ENCODE results near the gene CDCA3.
"Not testable (repeated sequence)": the region's sequence is repeated elsewhere in the genome, so short reads cannot be mapped to it uniquely, and the experiment has no call there.

Gene CDCA3

DNA sequence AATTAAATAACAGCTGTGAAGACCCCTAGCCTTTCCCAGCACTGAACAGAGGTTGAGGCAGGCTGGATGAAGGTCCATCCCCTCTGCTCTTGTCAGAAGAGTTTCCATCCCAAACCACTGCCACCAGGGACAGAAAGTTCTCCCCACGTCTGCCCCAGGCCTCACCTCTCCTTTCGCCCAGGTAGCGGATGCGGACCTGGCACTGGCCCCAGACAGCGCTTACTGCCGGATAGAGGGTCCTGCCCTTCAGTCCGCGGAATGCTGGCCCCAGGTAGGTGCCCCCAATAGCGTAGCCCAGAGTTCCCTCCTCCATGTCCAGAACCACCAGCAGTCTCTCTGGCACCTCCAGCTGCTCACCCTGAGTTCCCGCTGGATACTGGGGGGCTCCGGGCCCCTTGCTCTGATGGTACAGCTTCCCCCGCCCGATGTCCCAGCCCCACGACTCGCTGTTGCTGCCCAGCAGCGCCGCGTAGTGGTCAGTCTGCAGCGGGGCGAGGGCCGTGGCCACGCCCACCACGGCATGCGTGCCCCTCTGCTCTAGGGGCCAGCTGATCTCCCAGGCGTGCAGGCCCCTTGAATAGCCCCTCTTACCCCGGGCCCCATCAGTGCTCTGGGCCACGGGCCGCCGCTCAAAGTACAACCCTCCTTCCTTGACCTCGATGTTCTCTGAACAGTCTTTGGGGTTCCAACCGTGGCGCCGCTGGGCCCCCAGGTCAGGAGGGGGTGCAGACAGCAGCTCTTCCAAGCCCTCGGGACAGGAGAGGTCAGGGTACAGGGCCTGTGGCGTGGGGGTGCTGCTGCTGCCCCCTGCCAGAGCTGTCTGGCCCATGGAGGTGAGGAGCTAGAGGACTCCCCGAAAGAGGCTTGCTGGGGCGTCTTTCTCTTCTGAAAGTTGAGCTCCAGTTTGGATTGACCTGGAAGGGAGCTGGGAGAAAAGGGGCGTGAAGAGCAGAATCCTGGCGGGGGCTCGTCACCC is 21.3 kb upstream of the CDCA3 start:
- DNase-seq (ENCODE audit: low read depth, low spot score), result peak; percentile 68

DNA sequence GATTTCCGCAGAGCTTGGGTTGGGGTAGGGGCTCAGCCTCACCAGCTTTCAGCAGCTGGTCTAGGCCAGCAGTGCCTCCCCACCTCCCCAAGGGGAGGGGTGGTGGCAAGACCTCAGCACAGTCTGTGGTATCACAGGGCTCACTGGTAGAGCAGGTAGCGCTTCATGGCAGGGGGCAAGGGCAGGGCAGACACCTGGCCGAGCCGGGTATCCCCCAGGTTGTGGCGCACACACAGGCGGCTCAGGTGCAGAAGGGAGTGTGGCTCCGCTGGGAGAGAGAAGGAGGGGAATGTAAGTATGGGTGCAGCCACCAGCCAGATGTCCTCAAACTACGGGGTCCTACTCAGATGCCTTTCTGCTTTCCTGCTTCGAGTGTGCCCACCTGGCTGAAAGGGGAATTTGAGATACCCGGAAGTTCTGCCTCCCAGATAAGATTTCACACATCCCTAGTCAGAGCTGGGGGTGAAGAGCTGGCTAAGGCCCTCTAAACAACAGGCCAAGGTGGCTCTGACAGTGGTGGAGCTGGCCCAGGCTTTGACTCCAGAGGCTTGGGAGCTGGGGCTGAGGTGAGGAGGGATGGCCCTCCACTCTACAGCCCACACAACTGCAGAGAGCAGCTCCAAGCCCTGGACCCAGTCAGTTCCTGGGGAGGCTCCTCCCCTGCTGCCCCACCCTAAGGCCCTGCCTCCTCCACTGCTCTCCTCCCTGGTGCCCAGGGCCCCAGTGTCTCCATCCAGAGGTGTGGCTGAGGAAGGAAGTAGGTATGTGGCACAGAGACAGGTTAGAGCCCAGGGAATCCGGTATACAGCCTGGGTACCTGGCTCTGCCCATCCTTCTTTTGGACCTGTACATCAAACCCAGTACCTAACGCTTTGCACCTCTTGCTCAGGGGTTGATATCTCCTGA is 20.2 kb upstream of the CDCA3 start:
- DNase-seq (ENCODE audit: low read depth, low spot score), result no peak

DNA sequence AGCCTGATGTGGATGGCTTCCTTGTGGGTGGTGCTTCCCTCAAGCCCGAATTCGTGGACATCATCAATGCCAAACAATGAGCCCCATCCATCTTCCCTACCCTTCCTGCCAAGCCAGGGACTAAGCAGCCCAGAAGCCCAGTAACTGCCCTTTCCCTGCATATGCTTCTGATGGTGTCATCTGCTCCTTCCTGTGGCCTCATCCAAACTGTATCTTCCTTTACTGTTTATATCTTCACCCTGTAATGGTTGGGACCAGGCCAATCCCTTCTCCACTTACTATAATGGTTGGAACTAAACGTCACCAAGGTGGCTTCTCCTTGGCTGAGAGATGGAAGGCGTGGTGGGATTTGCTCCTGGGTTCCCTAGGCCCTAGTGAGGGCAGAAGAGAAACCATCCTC is 19.2 kb upstream of the CDCA3 start:
- not testable (repeated sequence) for DNase-seq (ENCODE audit: low read depth, low spot score)

DNA sequence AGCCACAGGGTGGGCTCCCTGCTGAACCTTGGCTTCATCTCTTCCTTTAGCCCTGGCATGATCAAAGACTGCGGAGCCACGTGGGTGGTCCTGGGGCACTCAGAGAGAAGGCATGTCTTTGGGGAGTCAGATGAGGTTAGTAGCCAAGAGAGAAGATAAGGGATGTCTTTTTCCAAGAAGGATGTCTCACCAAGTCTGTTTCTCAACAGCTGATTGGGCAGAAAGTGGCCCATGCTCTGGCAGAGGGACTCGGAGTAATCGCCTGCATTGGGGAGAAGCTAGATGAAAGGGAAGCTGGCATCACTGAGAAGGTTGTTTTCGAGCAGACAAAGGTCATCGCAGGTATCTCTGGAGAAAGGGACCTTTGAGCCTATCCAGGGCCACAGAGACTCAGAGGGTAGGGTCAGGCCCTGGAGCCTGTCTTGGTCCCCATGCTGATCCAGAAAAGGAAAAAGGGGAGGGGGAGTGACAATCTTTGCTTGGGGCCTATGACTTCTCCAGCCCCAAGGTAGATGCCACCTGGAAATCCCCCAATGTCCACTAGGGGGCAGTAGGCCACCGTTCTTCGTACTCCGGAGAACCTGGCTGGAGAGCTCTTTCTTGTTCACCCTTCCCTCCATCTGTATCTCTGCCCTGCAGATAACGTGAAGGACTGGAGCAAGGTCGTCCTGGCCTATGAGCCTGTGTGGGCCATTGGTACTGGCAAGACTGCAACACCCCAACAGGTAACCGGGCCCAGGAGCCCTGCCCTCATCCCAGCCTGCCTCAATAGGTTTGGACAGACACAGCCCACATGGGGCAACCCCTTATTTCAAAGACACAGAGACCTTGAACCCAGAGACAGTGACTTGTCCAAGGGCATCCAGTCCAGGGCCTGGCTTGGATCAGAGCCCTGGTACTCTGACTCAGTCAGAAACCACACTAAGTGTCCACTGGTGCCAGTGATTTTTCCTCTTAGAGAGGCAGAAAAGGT is 18.2 kb upstream of the CDCA3 start:
- DNase-seq (ENCODE audit: low read depth, low spot score), result peak; percentile 75

DNA sequence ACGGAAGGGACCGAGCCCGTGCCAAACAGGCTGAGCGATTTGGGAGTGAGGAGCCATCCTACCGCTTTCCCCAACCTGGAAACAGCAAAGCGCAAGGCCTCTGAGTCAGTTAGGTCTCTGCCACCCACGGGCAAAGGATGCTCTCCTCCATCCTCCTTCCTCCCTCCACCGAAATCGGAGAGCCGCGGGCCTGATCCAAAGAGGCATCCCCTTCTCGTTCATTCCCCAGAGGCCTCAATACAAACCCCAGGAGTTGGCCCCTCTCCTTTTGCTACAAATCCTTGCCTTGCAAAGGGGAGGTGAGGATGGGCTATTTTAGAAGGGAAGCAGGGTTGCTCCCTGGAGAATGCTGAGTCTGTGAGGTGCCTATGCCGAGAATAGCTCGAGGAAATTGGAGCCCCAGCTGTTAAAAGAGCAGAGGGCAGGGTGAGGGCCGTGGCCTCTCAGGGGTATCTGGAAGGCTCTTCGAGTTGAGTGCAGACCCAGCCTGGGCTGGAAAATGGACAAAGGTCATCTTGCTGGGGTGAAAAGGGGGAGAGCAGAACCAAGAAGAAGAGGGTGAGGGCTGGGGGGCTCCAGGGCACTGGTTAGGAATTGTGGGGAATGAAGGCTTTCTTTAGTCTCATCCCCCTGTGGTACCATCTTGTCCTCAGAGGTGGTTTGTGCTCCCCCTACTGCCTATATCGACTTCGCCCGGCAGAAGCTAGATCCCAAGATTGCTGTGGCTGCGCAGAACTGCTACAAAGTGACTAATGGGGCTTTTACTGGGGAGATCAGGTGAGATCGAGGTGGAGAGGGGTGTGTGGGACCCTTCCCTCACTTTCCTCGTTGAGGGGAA is 17.3 kb upstream of the CDCA3 start:
- DNase-seq (ENCODE audit: low read depth, low spot score), result no peak

DNA sequence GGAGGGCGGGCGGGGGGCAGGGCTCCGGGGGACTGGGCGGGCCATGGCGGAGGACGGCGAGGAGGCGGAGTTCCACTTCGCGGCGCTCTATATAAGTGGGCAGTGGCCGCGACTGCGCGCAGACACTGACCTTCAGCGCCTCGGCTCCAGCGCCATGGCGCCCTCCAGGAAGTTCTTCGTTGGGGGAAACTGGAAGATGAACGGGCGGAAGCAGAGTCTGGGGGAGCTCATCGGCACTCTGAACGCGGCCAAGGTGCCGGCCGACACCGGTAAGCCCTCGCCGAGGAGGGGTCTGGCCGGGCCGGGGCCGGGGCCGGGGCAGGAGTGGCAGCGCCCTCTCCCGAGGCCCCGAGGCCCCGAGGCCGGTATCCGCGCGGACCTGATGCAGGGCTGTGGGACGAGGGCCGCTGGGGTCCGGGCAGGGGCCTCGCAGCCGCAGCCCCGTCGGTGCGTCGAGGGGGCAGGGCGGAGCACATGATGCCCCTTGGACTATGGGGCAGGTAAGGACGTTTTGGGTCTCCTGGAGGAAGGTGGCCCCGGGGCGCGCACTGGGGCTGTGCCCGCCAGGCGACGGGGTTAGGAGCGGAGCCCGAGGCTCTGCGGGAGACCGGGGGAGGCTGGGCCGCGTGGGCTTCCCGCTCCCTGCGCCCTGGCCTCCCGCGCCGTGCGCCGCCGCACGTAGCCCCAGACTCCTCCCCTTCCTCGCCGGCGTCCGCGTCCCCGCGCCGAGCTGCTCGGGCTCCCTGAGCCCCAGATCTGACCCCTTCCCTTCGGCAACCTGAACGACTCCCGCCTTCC is 16.5 kb upstream of the CDCA3 start, which contains the start of gene TPI1:
TSS of gene TPI1 (plus strand) at position 119 of the 798 bp plus-strand sequence. CDS start at position 155, 36 bp downstream.
- peak; percentile 55 for DNase-seq (ENCODE audit: low read depth, low spot score)

DNA sequence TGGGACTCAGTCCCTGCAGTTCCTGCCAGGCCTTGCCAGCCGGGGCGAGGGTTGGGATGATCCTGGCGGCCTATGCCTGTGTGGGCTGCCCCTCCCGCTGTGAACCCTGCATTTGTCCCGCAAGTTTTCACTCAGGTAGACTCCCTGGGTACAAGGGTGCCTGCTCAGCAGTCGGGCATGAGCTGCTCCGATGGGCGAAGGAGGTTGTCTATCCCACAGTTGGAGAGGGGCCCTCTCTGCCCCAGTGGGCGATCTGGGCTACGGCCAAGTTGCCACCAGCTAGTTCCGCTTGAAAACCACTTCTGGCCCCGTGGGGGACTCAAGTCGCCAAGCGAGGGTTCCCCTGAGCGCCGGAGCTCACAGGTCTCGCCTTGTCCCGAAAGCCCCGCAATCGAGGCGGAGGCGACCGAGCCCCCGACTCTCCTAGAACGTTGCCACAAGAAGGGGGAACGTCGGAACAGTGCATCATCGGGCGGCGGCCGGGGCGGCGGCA is 15.9 kb upstream of the CDCA3 start:
- no peak for DNase-seq (ENCODE audit: low read depth, low spot score)

DNA sequence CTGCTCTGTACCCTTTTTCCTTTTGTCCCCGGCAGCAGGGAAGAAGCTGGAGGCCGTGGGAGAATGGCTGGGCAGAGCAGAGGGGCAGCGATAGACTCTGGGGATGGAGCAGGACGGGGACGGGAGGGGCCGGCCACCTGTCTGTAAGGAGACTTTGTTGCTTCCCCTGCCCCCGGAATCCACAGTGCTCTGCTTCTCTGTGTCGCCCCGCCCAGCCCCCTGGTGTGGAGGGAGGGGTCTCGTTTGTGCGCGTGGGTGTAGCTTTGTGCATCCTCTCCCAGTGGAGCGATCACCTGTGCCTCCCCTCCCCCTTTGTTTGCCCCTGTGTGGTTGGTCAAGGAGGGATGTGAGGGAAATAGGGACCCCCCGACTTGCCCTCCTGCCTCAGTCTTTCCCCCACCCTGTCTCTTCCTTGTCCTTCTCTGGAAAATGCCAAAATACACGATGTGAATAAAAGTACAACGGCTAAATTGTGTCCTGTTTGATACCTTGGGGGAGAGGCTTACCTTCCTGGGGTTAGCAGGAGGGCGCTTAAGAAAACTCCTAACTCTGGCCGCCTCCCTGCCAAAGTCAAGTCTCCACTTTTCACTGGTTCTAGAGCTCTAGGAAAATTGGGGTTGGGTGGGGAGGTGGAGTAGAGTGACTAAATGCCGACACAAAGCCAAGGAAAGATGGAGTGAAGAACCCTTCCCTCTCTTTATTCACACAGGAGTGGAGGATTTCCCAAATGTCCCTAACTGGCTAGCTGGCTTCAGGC is 15.3 kb upstream of the CDCA3 start:
- no peak for DNase-seq (ENCODE audit: low read depth, low spot score)

DNA sequence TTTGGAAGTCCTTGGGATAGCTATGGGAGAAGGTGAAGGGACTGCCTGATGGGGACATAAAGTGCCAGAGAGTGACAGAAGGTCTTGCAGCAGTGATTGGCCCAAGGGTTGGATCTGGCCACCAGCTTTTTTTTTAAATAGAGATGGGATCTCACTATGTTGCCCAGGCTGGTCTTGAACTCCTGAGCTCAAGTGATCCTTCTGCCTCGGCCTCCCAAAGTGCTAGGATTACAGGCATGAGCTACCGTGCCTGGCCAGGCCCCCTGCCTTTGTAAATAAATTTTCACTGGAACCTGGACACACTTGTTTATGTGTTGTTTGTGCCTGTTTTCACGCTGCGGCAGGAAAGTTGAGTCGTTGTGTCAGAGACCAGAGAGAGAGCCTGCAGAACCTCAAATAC is 14.2 kb upstream of the CDCA3 start:
- DNase-seq (ENCODE audit: low read depth, low spot score), result not testable (repeated sequence)

DNA sequence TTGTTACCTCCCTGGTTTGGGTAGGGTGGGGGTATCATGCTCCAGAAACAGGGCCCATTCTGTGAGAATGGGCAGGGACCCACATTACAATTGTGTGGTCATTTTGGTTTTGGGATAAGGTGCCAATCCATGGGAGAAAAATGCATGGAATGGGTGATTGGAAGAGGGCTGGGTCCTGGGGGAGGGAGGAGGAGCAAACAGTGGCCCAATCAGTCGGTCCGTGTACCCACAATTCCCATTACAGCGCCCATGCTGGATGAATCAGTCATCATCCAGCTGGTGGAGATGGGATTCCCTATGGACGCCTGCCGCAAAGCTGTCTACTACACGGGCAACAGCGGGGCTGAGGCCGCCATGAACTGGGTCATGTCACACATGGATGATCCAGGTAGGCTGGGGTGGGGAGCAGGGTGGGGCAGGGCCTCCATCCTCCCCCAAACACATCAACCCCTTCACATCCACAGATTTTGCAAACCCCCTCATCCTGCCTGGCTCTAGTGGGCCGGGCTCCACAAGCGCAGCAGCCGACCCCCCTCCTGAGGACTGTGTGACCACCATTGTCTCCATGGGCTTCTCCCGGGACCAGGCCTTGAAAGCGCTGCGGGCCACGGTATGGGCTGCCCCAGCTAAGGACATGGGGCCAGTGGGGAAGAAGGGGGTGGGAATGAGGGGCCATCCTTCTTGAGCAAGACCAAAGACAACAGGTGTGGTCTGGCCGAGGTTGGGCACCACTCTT is 12.7 kb upstream of the CDCA3 start:
- no peak for DNase-seq (ENCODE audit: low read depth, low spot score)

DNA sequence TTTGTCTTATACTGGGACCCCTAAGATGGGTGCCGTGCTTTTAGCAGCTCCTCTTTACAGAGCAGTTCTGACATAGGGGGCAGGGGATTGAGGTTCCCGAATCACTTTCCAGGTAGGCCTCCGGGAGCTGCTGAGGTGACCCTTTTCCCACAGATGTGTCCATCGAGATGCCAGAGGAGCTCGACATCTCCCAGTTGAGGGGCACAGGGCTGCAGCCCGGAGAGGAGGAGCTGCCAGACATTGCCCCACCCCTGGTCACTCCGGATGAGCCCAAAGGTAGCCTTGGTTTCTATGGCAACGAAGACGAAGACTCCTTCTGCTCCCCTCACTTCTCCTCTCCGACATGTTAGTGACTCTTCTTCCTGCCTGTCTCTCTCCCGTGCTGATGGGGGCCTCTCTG is 11.9 kb upstream of the CDCA3 start:
- no peak for DNase-seq (ENCODE audit: low read depth, low spot score)

DNA sequence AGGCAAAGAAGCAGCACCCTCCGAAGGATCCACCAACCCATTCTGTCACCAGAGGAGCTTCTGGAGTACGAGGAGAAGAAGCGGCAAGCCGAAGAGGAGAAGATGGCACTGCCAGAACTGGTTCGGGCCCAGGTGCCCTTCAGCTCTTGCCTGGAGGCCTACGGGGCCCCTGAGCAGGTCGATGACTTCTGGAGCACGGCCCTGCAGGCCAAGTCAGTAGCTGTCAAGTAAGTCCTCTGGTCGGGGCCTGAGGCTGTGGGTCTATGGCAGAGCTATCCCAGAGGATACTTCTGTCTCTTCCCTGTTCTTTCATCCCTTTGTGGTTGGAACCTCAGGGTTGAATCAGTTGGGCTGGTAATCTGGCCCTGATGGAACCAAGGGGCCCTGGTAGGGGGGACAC is 10.3 kb upstream of the CDCA3 start:
- no peak for DNase-seq (ENCODE audit: low read depth, low spot score)

DNA sequence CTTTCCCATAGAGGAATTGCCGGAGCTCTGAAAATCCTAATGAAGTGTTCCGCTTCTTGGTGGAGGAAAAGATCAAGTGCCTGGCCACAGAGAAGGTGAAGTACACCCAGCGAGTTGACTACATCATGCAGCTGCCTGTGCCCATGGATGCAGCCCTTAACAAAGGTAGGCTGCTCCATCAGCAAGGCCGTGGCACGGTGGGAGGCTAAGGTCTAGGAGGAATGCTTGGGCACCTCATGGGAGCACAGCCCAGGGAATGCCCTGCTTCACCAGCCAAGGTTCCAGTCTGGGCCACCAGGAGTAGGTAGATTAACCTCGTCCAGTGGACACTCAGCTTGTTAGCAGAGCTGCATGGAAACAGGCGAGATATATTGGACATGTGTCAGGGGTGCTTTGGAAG is 9.9 kb upstream of the CDCA3 start:
- no peak for DNase-seq (ENCODE audit: low read depth, low spot score)

DNA sequence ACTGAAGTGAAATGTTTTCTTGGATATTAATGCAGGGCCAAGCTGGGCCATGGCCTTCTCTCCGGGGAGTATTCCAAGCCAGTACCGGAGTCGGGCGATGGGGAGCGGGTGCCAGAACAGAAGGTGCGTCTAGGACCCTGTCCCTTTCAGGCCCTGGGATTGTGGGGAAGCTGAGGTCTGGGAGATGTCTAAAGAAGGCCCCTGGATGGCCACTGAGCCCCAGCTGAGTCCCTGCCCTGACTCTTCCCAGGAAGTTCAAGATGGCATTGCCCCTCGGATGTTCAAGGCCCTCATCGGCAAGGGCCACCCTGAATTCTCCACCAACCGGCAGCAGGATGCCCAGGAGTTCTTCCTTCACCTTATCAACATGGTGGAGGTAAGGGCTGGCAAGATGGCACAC is 9.0 kb upstream of the CDCA3 start:
- no peak for DNase-seq (ENCODE audit: low read depth, low spot score)

DNA sequence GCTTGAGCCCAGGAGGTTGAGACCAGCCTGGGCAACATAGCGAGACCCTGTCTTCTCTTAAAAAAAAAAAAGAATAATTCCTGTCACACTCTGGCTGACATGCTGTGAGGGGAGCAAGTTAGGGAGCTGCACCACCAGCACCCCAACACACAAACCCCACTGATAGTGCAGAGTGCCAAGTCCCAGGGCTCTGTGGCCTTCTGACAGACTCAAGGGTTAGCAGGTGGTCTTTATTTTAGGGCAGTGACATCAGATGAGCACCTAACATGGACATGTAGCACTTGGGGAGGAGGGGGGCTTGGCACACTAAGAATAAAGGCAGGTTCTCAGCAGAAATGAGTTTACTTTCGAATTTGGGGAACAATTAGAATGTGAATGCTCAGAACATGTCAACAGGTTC is 7.7 kb upstream of the CDCA3 start:
- no peak for DNase-seq (ENCODE audit: low read depth, low spot score)

DNA sequence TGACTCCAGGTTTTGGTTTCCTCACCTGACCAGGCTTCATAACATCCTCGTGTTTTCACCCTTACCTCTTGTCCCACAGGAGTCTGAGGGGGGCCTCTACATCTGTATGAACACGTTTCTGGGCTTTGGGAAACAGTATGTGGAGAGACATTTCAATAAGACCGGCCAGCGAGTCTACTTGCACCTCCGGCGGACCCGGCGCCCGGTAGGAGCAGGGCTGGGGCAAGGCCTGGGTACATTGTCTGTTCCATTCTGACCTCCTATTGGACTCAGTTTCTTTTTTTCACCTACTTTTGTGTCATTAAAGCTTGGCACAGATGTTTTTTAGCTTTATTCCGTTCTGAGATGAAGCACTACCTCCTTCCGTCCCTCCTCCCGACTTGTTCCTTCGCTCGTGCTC is 4.2 kb upstream of the CDCA3 start:
- DNase-seq (ENCODE audit: low read depth, low spot score), result no peak

DNA sequence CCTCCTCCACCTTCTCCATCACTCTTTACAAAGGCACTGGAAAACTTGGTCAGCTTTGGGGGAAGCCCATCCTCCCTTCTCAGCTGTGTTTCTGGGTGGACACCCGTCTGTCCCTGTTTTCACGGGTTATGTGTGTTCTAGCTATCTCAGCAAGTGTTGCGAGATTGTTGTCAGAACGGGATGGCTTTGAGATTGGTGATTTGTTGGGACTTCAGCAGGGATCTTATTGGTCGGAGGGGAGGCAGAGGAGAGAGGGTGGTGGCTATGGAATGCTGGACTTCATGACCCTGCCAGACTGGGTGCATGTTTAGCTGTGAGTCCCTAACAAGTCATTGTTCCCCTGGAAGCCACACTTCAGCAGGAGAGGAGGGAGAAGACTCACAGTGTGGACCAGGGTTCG is 3.0 kb upstream of the CDCA3 start:
- no peak for DNase-seq (ENCODE audit: low read depth, low spot score)

DNA sequence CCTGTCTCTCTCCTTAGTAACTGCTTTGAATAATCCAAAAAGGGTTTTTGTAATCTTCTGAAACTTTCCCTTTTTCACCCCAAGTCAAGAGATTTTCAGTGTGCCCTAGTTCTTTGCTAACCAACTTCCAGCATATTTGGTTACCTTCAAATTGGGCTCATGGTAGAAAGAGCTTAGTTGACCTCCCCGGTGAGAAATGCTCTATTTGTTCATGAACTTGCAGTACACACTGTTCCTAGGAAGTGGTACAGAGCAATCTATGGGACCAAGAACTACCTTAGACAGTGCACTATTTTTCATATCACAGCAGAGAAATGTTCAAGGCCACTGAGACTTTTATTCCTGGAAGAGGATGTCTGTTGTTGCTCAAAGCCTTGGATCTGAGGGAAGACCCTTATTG is 2.5 kb upstream of the CDCA3 start:
- no peak for DNase-seq (ENCODE audit: low read depth, low spot score)

All from activated CD4-positive, CD25-positive, alpha-beta regulatory T cell treated with anti-CD3 and anti-CD28 coated beads, Interleukin-2, amount 50 U/mL, for 16 hours (primary cell).